Activated CD8-positive, alpha-beta memory T cell treated with anti-CD3 and anti-CD28 coated beads, Interleukin-2, amount 50 U/mL, for 24 hours (primary cell): ENCODE results near the gene ADD3.
"Not testable (repeated sequence)": the region's sequence is repeated elsewhere in the genome, so short reads cannot be mapped to it uniquely, and the experiment has no call there.

ENCODE experiments used
- DNase-seq: peaks from one replicate; pipeline ENCODE4 v3.0.0-alpha.2; 2020; ENCODE audit errors: extremely low read depth

The ADD3 gene

DNA sequence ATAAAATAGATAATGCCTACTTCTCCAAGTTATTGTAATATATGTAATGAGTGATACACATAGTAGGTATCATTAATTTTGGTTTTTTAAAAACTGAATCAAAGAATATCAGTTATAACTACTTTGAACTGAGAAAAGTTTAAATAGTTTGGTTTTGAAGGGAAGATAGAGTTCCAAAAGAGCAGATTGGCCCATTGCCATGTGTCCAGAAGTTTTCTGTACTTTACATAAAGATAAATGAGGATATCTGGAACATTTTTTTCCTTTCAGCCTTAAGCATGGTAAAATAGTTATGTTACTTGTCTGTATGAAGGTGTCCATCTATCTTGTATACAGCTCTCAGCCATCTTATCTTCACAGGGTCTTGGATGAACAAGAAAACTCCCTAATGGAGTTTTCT is 101.7 kb downstream of the ADD3 start:
- no peak for DNase-seq

DNA sequence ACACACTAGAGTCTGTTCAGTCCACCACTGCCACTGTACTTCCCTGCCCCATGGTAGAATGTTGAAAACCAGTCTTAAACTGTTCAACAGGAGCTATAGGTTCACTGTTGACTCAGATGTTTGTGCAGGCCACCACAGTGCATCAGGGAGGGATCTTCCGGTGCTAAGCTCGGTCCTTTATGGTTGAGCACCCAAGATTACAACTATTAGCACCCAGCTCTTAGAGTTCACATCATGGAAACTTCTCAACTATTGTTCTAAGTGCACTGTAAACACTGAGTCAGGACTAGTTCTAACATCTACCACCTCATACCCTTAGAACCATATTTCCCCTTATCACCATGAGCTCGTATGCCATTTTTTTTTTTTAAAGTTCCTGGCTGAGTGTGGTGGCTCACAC is 102.6 kb downstream of the ADD3 start:
- DNase-seq: no peak

DNA sequence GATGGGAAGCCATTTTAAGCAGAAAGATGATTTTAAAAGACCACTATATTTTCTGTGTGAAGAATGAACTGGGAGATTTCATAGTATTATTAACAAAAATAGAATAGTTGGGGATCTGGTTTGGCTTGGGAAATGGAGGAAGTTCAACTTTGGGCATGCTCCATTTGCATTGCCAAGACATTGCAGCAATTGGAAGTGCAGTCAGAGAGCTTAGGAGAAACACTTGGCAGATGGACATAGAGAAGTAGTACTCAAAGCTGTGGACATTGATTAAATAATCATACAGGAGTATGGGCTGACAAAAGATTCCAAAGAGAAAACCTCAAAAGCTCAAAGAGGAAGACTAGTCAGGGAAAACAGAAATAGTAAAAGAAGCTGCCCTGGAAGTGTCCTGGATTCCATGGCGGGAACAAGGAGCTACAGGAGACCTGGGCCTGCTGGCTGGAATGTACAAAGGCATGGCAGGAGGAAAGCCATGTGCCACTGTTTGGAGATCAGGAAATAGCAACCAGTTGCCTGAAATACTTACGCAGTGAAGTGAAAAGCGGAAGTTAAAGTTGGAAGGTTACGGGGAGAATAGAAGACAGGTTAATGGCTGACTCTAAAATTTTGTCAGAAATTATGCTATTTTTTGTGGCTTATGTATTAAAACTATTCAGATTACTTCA is 106.0 kb downstream of the ADD3 start:
- DNase-seq: no peak

DNA sequence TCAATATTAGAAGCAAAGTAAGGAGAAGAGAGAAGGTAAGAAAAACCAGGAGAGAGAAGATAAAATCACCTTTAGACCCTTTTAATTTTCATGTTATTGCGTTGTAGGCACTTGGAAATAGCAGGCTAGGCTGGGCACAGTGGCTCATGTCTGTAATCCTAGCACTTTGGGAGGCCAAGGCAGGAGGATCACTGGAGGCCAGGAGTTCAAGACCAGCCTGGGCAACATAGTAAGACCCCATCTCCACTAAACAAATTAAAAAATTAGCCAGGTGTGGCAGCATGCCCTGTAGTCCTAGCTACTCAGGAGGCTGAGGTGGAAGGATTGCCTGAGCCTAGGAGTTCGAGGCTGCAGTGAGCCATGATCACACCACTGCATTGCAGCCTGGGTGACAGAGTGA is 106.9 kb downstream of the ADD3 start:
- not testable (repeated sequence) for DNase-seq

DNA sequence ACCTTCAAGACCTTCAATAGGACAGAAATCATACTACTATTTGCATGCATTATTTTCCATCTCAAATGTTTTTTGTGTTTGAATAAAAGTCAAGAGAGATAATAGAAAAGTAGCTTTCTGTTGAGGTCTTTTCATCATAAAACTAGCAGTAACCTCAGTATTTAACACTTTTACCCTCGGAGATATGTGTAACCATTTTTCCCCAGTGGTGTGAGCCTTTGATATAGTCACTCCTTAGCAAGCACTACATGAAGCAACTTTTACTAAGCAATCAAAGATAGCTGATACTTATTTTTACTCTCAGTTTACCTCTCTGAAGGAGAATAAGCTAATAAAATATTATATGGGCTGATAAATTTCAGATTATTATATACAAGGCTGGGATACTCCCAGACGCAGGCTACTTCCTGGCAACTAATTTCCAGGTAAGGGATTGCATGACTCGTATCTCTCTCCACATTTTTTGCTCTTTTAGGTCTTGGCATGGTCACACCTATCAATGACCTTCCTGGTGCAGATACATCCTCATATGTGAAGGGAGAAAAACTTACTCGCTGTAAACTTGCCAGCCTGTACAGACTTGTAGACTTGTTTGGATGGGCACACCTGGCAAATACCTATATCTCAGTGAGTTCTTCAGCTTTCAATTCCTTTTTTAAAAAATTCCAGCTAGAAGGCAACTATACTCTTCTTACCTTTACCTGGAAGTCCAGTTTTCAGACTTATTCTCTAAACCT is 108.2 kb downstream of the ADD3 start:
- DNase-seq: no peak

DNA sequence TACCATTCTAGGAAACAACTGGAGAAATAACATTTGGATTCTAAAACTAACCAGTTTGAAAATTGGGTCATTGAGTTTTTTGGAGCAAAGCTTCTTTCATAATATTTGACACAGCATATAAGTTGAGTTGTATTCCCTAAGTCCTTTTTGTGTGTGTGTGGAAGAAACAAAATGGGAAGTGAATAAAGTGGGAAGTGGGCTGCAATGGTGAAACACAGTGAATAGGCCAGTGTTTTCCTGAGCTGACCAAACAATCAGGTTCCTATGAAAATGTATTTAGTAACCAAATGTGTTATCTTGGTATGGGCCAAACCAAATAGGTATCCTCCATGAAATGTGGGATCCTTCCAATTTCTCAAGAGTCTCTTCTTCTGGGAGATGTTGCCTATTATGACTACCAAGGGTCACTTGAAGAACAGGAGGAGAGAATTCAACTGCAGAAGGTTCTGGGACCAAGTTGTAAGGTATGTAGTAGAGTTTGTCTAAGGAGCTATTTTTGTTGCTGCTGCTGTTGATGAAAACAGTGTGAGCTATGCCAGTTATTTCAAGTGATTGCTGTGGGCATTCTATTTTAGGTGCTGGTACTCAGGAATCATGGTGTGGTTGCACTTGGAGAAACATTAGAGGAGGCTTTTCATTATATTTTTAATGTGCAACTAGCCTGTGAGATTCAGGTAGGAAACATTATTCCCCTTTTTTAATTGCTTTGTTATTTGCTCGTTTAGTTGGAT is 111.3 kb downstream of the ADD3 start:
- no peak for DNase-seq

DNA sequence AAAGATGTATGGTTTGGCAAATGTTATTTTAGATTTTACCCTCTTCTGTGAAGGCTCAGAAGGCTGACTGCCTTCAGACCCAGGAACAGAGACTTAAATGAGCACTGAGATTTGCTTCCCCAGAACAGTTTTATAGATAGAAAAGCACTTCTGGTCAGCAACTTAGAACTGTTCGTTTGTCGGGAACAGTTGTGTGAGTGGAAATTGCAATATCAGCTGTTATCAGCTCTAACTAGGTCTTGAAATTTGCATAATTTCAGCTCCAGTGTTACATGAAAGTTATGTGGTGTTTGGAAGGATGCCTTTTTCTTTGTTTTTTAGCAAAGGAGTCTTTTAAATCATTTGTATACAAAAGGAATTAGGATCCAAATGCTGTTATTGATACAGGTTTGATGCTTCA is 115.8 kb downstream of the ADD3 start:
- DNase-seq: no peak

DNA sequence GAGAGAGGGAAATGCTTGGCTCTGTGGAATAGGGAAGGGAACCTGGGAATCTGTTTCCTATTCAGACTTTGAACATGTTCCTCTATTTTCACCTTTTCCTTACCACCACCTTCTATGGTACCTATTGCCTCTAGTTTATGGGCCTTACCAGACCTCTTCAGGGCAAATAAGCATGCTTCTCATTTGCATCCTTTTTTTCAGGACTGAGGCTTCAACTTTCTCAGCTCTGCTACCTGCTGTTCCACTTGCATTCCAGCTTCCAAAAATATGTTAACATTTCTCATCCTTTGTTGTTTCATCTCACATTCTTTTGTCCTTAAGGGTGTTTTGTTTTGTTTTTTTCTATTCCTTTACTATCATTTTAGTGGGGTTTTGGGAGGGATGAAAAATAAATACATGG is 121.7 kb downstream of the ADD3 start:
- no peak for DNase-seq

DNA sequence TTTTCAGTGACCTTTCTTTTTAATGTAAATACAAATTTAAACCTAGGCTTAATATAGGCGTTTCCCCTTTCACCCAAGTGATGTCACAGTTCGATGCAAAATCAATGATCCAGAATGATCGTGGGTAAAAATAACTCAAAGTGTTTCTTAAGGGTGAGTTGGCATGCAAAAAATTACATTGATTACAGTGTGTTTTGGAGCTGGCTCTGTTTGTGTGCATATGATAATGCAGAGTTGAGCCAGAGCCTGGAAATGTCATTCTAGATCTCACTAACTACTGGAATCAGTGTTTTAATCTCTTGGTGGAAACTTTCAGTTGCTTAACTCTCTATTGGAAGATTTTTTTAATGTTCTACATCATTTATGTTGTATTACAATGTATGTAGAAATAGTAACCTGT is 127.1 kb downstream of the ADD3 start:
- DNase-seq: no peak

DNA sequence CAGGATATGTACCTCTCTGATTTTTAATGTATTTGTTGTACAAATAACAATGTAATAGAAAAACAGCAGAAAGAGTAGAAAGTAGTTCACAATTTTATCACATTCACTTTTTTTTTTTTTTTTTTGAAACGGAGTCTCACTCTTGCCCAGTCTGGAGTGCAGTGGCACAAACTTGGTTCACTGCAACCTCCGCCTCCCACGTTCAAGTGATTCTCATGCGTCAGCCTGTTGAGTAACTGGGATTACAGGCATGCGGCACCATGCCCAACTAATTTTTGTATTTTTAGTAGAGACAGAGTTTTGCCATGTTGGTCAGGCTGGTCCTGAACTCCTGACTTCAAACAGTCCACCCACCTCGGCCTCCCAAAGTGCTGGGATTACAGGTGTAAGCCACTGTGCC is 128.1 kb downstream of the ADD3 start:
- not testable (repeated sequence) for DNase-seq

DNA sequence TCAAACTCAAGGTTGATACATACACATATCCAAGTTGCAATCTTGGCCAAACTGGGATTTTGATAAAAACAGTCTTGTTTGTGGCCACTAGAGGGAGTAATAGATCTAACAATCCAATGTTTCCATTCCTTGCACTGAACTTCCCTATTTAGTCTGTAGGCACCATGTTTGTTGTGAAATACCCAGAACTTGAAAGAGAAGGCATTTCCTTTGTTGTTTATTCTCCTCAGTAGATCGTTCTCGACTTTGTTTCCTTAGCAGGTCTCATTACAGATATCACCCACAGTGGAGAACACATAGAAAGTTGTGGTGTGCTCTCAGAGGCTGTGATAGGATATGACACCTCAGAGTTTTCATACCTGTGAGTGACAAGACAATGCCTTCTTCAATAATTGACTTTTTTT is 129.4 kb downstream of the ADD3 start:
- no peak for DNase-seq

DNA sequence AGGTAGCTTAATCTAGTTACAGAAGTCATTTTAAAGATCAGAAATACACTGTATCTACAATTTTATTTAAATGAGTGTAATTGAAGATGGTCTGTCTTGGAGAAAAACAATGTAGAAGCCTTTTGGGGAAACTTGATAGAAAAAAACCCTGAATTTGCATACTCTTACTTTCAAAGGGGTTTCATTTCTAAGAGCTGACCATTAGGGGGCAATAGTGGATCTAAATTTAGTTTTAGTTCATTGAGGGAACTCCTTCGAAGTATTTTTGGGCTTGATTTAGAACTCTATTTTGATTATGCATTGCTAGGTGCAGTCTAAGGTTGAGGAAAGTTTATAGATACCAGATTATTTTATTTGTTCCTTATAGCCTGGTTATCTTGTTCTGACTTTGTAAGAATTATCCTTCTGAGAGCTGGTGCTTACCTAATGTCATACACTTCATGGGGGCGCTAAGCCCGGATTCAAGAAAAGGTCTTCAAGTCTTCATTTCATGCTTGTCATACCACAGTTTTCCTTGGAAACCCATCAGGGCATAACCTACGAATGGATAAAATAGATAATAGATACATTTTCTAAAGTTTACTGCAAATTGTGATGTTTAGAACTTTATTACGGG is 130.5 kb downstream of the ADD3 start:
- DNase-seq: no peak

DNA sequence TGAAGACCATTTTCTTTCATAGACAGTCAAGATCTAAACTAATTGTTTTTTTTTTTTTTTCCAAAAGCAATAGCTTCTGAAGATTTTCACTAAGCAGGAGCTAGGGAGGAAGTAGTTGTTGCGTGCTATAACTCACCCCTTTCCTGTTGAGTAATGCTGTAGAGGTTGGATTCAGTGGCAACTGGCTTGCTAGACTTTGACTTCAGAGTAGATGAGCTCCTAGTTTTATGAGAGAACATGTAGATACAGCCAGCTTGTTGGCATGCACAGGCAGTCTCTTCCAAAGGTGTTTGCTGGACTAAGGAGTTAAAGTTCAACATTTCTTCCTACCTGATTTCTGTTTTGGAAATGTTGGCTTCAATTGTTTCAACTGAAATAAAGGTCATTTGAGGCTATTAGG is 133.4 kb downstream of the ADD3 start:
- DNase-seq: no peak

DNA sequence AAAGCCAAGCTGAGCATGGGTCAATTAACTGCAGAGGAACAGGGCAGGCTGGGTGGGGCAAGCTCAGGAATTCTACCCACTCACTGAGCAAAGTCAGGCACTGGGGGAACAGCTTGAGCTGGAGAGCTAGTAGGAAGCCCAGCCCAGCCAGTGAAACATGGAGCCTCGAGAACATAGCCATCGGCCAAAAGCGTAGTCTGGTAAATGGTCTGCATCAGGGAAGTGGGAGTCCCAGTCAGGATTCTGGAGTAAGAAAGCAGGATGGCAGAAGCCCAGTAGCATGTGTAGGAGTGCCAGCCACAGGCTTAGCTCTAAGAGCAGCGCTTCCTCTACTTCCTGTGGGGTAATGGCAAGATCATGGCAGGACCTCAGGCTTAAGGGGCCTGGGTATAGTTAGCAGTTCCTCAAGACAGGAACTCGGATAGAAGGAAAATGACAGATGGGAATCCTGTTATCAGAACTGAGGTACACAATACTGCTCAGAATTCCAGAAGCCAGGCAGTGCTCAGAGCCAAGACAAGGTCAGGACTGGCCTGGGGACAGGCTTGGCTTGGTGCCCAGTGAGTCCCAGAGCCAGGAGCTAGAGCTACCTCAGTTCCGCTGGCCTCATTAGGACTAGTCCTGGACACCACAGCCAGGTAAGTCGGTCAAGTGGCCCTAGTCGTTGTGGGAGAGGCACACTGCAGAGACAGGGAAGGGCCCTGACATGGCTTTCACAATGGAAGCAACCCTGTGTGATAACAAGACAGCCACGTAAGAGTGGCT is 134.3 kb downstream of the ADD3 start:
- DNase-seq: no peak

DNA sequence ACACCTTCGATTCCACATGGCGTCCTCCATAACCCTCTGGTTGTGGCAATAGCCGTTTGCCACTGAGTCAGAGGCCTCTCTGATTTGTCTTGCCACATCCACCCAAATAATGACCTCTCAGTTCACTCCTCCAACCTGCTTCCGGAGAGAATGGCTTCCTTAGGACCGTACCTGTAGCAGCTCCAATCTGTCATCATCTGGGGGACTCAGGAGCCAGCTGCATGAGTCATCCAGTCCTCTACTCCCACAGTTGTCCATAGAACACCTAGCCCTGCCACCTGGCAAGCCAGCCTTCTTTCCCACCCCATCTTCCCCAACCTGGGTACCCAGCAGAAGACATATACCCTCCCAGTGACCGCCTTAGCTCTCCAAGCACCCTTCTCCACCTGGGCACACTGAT is 135.2 kb downstream of the ADD3 start:
- no peak for DNase-seq

DNA sequence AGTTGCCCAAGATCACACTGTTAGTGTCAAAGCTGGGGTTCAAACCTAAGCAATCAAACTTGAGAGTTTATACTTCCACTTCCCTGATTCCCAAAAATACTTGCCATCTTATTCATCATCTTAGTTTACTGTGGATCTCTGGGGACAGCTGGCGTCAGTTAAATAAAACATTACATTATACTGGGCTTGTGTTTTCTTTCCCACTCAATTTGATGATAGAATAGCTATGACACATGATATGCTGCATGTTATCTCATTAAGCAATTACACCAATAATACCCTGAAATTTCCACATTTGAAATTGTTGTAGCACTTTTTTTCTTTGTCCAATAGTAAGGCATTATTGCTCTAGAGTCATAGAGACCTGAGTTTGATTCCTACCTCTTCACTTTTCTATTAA is 136.7 kb downstream of the ADD3 start:
- no peak for DNase-seq

DNA sequence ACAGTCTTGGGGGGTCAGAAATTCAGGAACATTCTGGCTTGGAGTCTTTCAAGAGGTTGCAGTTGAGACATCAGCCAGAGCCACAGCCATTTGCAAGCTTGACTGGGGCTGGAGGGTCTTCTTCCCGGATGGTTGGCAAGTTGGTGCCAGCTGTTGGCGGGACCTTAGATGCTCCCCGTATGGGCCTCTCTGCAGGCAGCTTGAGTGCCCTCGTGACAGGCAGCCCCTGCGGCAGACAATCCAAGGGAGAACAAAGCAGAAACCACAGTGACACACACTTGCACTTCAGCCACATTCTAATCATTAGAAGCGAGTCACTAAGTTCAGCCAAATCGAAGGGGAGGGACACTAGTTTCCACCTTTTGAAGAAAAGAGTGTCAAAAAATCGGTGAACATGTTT is 140.2 kb downstream of the ADD3 start:
- no peak for DNase-seq

DNA sequence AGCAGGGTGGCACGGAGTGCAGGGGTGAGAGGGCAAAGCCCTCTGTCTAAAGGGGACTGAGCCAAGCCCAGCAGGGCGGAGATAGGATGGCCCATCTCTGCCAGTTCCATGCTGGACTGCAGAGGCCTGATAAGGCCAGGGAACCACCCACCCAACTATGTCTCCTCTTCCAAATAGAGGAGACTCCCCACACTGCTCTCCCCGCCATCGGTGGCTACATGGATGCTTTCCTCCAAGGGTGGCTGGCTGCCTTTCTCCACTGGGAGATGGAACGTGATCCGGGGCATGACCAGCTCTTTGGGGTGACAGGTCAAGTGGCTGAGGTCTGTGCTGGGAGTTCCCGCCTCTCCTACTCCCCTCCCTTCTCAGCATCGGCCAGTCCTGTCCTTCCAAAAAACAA is 141.5 kb downstream of the ADD3 start:
- no peak for DNase-seq

DNA sequence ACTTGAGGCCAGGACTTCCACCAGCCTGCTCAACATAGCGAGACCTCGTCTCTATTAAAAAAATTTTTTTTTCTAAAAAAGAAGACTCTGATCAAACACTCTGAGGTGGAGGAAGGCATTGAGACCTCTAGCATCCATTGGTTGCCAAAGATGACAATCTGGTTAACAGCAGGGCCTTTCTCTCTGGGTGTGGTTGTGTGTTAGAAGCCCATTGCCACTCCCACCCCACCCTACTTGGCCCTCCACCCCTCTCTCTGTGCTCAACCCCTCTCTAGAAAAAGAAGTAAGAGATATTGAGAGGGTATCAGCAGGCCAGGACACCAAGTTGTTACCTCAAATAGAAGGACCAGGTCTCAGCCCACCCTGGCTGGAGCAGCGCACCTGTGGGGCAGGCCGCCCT is 142.3 kb downstream of the ADD3 start:
- no peak for DNase-seq

DNA sequence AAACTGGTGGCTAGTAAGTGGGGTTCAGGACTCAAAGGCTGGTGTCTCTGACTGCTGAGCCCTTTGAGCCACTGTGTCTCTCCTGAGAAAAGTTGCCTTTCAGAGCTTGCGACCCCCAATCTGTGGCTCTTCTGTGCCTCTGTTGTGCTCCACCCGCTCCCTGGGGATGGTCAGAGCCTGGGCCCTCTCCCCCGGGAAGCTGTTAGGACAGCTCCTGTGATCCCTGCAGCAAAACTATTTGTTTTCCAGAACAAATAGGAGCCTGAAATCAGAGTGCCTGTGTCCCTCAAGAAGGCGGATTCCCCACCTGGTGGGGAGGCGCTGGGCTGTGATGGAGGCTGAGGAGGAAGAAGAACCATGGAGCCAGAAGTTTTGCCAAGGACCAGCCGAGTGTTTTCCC is 143.2 kb downstream of the ADD3 start:
- no peak for DNase-seq

DNA sequence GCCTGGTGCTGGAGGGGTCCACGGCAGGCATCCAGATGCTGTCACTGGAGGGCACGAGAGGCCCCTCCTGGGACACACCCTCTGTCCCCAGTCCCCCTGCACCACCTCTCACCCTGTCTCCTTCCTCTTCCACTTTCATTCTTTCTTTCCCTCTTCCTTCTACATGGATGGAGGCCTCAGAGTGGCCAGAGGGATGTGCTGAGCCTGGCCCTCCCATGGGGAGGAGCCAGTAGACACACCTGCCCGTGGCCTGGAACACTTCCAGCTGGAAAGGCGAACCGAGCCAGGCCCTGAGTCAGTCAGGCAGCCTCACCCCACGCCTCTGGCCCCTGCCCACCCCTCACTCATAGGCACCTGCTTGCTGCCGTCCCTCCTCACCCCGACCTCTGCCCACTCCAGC is 143.7 kb downstream of the ADD3 start:
- no peak for DNase-seq

DNA sequence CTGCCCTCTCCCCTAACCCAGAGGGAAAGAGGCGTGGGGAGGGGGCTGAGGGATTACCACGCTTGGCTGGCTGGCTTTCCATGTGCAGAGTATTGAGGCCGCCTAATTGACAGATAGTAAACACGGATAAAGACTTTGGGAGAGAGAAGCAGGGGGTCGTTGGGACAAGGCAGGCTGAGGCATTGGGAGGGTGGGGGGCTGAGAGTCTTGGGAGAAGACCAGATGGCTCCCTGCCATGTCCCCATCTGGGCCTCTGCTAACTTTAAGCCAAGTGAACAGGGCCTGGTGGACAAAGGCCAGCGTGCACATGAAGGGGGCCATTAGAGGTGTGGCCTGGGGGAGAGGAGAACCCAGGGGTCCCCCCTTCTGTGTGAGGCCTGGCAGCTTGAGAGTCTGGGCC is 144.2 kb downstream of the ADD3 start:
- no peak for DNase-seq
